C4-2B (cell line): ENCODE measurements around the gene ARHGAP10.

Source experiments
- ZFX ChIP-seq: fragments of 450-650 bp; IDR thresholded peaks from 2 replicates; pipeline ENCODE4 v1.6.1; 2017
- TF ChIP-seq, protein P1 (sequence below): fragments of 450-650 bp; conservative IDR thresholded peaks from 2 replicates; pipeline ENCODE4 v1.5.1; 2017; ENCODE audit warnings: mild to moderate bottlenecking

DNA sequence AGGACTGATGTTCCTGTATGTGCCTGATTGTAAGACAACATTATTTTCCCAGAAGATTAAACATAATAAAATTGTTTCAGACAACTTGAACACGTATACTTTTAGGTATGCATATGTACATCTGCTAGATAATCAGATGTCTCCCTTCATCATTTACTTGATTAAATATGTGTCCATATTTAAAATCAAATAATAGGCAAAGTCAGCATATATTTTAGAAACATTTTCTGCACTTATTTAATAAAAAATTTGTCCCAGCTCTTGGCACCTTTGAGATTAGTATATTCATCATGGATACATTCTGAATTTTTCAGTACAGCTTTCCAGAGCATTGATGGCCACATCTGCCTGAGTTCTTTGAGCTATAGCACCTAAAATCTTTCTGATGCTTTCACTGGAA, 106.0 kb downstream of the ARHGAP10 start:
- TF ChIP-seq, protein P1, sequence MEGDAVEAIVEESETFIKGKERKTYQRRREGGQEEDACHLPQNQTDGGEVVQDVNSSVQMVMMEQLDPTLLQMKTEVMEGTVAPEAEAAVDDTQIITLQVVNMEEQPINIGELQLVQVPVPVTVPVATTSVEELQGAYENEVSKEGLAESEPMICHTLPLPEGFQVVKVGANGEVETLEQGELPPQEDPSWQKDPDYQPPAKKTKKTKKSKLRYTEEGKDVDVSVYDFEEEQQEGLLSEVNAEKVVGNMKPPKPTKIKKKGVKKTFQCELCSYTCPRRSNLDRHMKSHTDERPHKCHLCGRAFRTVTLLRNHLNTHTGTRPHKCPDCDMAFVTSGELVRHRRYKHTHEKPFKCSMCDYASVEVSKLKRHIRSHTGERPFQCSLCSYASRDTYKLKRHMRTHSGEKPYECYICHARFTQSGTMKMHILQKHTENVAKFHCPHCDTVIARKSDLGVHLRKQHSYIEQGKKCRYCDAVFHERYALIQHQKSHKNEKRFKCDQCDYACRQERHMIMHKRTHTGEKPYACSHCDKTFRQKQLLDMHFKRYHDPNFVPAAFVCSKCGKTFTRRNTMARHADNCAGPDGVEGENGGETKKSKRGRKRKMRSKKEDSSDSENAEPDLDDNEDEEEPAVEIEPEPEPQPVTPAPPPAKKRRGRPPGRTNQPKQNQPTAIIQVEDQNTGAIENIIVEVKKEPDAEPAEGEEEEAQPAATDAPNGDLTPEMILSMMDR: no peak
- TF ChIP-seq ZFX: no peak
